Heart left ventricle (tissue), 13 donors: ENCODE measurements around the gene RNF20.

ENCODE experiments used
- POLR2A ChIP-seq, 2 donors: fragments of 450-650 bp; IDR thresholded peaks; one replicate each; pipeline ENCODE4 v1.6.1; 2017; ENCODE audit warnings: antibody characterized with exemption in 2 of 2, mild to moderate bottlenecking in 2 of 2, moderate library complexity in 2 of 2
- TF ChIP-seq, protein P1 (sequence below), 12 donors: fragments of 200-600 bp; sonication (generic) in 4 of 12; IDR thresholded peaks; one replicate each; pipeline versions ENCODE4 v1.5.0 to v1.8.0; 2018 to 2022; ENCODE audit warnings: antibody characterized with exemption in 12 of 12, mild to moderate bottlenecking in 5 of 12
- donor health status: ischemic (EF 13 %, LVEDD 7.1; RV severe dilation, severe dysfunction).
- donor health status: DM: no; HTN: yes; CAD: no.
- donor health status: DM: no; HTN: no; CAD: no.
- donor health status: ischemic (EF 25% LVEDD 6.9; RV normal size, moderate dysfunction).
- donor health status: ischemic (EF 25% LVEDD 5.7; RV mildly dilated, moderate dysfunction).
- donor health status: ischemic (EF 35%, LVEDD 5.7; RV mildly dilated, moderate dysfunction).
- donor health status: nonischemic (EF 11% LVEDD 7.7; RV severe dilation, severe dysfunction).
- donor health status: DM: yes; HTN: yes; CAD: no.
- donor health status: PGD.
- donor health status: ischemic (EF 29% LVEDD 5.4; RV normal size, mild dysfunction).
- donor health status: nonischemic (EF 23%, LVEDD 6.1; RV moderate dilation, normal function).

DNA sequence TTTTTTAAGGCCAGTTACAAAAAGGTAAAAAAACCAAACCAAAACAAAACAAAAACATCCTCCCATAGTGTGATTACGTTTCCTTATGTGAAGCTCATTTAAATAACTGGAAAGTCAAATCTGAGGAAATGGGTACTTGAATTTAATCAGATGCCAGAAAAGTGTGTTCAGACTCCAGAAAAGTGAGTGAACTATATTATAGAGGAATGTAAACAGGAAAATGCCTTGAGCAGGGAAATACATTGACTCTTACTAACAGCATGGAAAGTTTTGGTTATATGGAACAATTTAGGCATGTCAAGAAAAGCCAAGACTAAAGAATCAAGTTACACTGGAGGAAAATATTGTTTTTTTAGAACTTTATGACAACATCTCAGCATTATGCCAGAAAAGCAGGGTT lies 37.8 kb upstream of the RNF20 start:
- no peak for TF ChIP-seq POLR2A (IDR thresholded peaks at IDR 0.05)
- TF ChIP-seq, protein P1, sequence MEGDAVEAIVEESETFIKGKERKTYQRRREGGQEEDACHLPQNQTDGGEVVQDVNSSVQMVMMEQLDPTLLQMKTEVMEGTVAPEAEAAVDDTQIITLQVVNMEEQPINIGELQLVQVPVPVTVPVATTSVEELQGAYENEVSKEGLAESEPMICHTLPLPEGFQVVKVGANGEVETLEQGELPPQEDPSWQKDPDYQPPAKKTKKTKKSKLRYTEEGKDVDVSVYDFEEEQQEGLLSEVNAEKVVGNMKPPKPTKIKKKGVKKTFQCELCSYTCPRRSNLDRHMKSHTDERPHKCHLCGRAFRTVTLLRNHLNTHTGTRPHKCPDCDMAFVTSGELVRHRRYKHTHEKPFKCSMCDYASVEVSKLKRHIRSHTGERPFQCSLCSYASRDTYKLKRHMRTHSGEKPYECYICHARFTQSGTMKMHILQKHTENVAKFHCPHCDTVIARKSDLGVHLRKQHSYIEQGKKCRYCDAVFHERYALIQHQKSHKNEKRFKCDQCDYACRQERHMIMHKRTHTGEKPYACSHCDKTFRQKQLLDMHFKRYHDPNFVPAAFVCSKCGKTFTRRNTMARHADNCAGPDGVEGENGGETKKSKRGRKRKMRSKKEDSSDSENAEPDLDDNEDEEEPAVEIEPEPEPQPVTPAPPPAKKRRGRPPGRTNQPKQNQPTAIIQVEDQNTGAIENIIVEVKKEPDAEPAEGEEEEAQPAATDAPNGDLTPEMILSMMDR (IDR thresholded peaks at IDR 0.05), result no peak
